Cardiac ventricle fibroblast (primary cell): ENCODE data around the gene SLC28A1. TPM values are rescaled to one million over a fixed set of nuclear protein-coding genes. Genes with fewer than 3 reads are reported as not detected.

Experiments
- total RNA-seq: library from RNA; depleted of rRNA; stranded (reverse); fragments of >200 nt; gene quantifications from 2 replicates; pipeline ENCODE4 v1.2.3, GENCODE V29; 2015

The SLC28A1 gene, protein sequence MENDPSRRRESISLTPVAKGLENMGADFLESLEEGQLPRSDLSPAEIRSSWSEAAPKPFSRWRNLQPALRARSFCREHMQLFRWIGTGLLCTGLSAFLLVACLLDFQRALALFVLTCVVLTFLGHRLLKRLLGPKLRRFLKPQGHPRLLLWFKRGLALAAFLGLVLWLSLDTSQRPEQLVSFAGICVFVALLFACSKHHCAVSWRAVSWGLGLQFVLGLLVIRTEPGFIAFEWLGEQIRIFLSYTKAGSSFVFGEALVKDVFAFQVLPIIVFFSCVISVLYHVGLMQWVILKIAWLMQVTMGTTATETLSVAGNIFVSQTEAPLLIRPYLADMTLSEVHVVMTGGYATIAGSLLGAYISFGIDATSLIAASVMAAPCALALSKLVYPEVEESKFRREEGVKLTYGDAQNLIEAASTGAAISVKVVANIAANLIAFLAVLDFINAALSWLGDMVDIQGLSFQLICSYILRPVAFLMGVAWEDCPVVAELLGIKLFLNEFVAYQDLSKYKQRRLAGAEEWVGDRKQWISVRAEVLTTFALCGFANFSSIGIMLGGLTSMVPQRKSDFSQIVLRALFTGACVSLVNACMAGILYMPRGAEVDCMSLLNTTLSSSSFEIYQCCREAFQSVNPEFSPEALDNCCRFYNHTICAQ
- total RNA-seq = not detected in 2 replicates

DNA sequence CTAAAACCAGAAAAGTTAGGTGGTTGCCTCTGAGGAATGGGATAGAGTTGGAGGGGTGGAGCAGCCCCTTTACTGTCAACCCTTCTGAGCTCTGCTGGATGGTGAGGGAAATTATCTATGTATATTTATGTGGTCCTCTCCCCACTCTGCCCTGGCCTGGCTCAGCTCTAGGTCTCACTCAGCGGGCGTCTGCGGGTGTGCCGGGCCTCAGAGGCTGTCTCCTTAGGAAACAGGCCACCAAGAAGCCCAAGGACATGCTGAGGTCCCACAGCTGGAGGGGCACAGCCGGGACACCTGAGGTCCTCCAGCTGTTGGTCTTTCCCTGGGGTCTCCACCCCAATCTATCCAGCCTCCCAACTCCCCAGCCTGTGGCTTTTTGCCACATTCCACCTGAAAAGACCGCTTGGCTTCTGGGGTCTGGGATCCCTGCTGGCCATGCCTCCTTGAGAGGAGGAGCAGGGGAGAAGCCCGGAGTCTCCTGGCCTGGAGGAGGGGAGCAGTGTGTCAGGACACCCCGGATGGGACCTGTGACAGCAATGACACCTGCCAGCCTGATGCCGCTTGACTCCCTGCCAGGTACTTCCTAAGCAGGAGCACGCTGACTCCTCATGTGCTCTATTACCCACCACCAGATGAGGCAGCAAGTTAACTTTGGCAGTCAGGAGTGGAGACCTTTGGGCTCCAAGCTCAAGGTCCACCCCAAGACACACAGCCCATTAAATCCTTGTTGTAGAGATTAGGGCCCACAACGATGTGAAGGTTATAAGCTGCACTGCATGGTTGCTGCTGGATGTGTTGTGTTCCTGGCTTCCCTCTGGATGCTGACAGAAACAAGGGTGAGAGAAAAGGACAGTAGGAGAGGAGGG is at the start of gene SLC28A1:
SLC28A1 (plus strand) TSS at position 747 of the 866 bp plus-strand sequence. CDS start 3,099 bp downstream, outside the sequence.

DNA sequence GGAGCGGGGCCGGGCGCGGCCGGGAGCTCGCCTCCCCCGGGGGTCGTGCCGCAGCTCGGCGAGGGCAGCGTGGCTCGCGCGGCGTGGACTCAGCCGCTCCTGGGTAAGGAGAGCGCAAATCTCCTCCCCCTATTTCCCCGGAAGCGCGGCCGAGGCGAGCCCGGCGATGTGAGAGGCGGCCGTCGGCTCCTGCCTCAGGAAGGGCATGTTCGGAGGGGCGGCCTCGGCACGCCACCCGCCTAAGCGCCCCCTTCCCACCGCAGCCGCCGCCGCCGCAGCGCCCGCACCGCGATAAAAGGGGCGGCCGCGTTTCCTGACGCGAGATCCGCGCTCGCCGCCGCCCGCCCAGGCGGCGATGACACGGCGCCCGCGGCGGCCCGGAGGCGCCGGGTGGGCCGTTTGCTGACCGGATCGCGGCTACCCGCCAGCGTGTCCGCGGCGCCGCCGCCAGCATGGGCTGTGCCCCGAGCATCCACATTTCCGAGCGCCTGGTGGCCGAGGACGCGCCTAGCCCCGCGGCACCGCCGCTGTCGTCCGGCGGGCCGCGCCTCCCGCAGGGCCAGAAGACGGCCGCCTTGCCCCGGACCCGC is 97.3 kb downstream of the SLC28A1 start, which contains the start of gene PDE8A:
PDE8A (plus strand) TSS at position 146 of the 590 bp plus-strand sequence; CDS start at position 453, 307 bp downstream.

Other genes starting within 250 kb of the SLC28A1 start
- gene WDR73, start 230.4 kb upstream of the SLC28A1 start, total RNA-seq = 8.7 and 11.6 TPM in 2 replicates
- gene NMB, start 226.5 kb upstream of the SLC28A1 start, total RNA-seq = 5.9 and 10.1 TPM in 2 replicates
- gene SEC11A, start 168.5 kb upstream of the SLC28A1 start, total RNA-seq = 145 and 161 TPM in 2 replicates
- 11.8 and 13.0 TPM in 2 replicates for gene ZNF592, start 136.1 kb upstream of the SLC28A1 start, total RNA-seq
- gene ALPK3, start 67.3 kb upstream of the SLC28A1 start, total RNA-seq = 0.39 and 0.81 TPM in 2 replicates
- 18.6 and 23.2 TPM in 2 replicates for gene PDE8A, start 97.2 kb downstream of the SLC28A1 start, total RNA-seq